ENCODE data around the gene CTTNBP2NL. TPM values are rescaled to one million over a fixed set of nuclear protein-coding genes. Genes with fewer than 3 reads are reported as not detected.

Gene CTTNBP2NL
- polyA plus RNA-seq, 6 donors from 2014 or later = 0.19 to 2.7 (median 1.0) TPM

DNA sequence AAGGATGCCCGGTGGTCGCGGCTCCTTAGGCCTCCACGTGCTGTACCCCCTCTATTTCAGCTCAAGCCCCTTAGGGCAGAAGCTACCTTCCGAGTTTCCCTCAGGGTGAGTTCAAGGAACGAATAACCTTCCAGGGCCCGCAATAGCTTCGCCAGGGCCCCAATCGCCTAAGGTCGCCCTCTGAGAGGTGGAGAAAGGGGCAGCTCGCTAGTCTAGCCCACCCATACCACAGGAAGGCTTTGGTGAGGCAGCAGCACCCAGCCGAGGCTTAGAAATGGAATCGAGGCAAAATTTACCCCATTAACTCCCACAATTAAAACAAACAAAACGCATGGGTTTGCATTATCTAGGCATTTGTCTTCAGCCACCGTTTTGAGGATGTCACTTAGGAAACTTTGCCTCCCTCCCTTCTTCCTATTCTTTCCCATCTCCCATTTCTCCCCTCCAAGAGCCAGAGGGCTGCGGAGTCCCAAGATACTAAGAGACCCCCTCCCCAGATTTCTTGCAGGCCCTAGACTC lies 113.7 kb downstream of the CTTNBP2NL start:
- DNase-seq (no peak), ATAC-seq (ENCODE audit: low read depth in 2 of 2) (no peak)
- peak overlapping the region in 2 of 6 donors; percentile 36 to 66 for H3K27ac Mint-ChIP-seq
- no peaks in the 10 kb centered on the region for H3K9me3 Mint-ChIP-seq
- no peaks in the 10 kb centered on the region for H3K36me3 Mint-ChIP-seq
- peaks cover 9 to 24% (median 17%) of the 10 kb centered on the region in 3 donors for H3K27me3 Mint-ChIP-seq
- peaks cover 15 to 37% (median 36%) of the 10 kb centered on the region in 3 donors for H3K4me1 Mint-ChIP-seq
- H3K4me3 Mint-ChIP-seq = peak overlapping the region; percentile 36 to 89 (median 78)

DNA sequence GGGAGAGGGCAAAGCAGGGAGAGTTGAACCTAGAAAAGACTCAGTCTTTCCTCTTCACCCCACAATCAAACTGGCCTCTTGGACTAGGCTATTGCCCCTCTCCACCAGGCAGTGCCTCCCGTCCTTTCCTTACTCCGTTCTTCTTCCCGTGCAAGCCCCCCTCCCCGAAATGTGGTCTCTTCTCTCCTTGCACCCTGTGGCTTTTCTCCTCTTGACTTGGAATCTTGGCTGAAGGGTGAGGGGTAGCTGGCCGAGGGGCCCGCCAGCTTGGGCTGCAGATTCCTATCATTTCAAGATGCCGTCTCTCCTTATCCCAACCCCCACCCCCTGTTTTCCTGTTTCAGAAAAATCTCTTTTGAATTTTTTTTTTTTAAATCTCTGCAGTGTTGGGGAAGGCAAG lies 114.3 kb downstream of the CTTNBP2NL start:
- no peaks in the 10 kb centered on the region for H3K9me3 Mint-ChIP-seq
- peak overlapping the region in 2 of 6 donors; percentile 48 to 66 for H3K27ac Mint-ChIP-seq
- peaks cover 11 to 30% (median 30%) of the 10 kb centered on the region in 3 donors for H3K4me1 Mint-ChIP-seq
- H3K4me3 Mint-ChIP-seq = peak overlapping the region in 5 of 8 donors; percentile 29 to 82 (median 77)
- ATAC-seq (ENCODE audit: low read depth in 2 of 2) (no peak), DNase-seq (no peak)
- H3K36me3 Mint-ChIP-seq = no peaks in the 10 kb centered on the region
- peaks cover 13 to 17% (median 16%) of the 10 kb centered on the region in 3 donors for H3K27me3 Mint-ChIP-seq

Other genes with a start within 250 kb of the CTTNBP2NL start
- under 1 TPM in 5 of 6 donors, not detected in 1; 0.03 to 0.59 (median 0.20) TPM for gene WNT2B, start 112.8 kb downstream of the CTTNBP2NL start, polyA plus RNA-seq (ENCODE audit: low read depth in 6 of 6)
- gene ST7L, start 222.9 kb downstream of the CTTNBP2NL start, polyA plus RNA-seq (ENCODE audit: low read depth in 6 of 6) = 10 to 100 TPM; 10.7 to 22.0 (median 13.5) TPM
- 100 to 1,000 TPM; 202 to 291 (median 254) TPM for gene CAPZA1, start 223.6 kb downstream of the CTTNBP2NL start, polyA plus RNA-seq (ENCODE audit: low read depth in 6 of 6)

Data from naive B cell (primary cell).